ENCODE results near the gene FOXP1. TPM values are rescaled to one million over a fixed set of nuclear protein-coding genes. Genes with fewer than 3 reads are reported as not detected.

The FOXP1 gene
- total and polyA plus RNA-seq, 7 experiments from 2014 or later, result 104 to 537 (median 444) TPM

DNA sequence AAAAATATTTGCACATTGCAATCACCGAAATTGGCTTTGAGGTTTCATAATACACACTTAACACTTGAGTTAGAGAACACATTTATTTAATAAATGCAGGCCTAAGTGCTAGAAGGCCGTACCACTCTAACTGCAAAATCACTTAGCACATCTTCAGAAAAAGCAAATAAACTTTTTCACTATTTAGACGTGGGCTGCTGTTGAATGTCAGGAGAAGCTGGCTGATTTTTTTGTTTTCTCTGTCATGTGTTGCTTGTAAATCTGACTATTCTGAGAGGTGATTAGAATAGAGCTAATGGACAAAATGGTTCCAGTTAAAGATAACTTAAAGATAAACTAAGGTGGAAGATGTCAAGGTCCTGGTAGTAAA lies 265.1 kb downstream of the FOXP1 start:
- ChIA-PET POLR2A (no interaction called here), CTCF (no interaction called here)
- no peak for DNase-seq
- H3K36me3 ChIP-seq (ENCODE audit: control insufficient read depth in 2 of 3, insufficient read depth in 3 of 3, low read length in 3 of 3), result no peaks in the 10 kb centered on the region
- no peaks in the 10 kb centered on the region for H3K9me3 ChIP-seq (ENCODE audit: control insufficient read depth in 2 of 3, low read length in 3 of 3)
- no peak for ATAC-seq
- intact Hi-C loops (cut with micrococcal nuclease), result loop anchor here in 1 of 2 donors (1.0 to 2.0 kb wide), 2 partner anchors 8 to 14 kb away; no protein-coding TSS in a partner anchor
- peaks cover 0 to 3% (median 0%) of the 10 kb centered on the region in 5 donors for H3K27me3 Mint-ChIP-seq
- H3K4me3 ChIP-seq (ENCODE audit: low read length), result no peak overlapping the region
- H3K36me3 Mint-ChIP-seq, result peaks cover 2 to 14% (median 8%) of the 10 kb centered on the region in 5 donors
- no peak overlapping the region for H3K27ac ChIP-seq (ENCODE audit: low read depth, low read length)
- peaks cover 0 to 3% (median 0%) of the 10 kb centered on the region in 11 donors for H3K9me3 Mint-ChIP-seq
- peaks cover 0 to 39% of the 10 kb centered on the region in 2 donors for H3K4me1 ChIP-seq (ENCODE audit: control insufficient read depth in 2 of 2, insufficient read depth in 2 of 2, low read length in 2 of 2)
- peak overlapping the region in 4 of 9 donors; percentile 24 to 51 (median 34) for H3K27ac Mint-ChIP-seq
- H3K4me3 Mint-ChIP-seq, result peak overlapping the region in 2 of 10 donors; percentile 20 to 47
- peaks cover 3 to 43% (median 36%) of the 10 kb centered on the region in 7 donors for H3K4me1 Mint-ChIP-seq
- H3K27me3 ChIP-seq (ENCODE audit: control insufficient read depth in 2 of 2, insufficient read depth in 2 of 2, low read length in 2 of 2), result no peaks in the 10 kb centered on the region

DNA sequence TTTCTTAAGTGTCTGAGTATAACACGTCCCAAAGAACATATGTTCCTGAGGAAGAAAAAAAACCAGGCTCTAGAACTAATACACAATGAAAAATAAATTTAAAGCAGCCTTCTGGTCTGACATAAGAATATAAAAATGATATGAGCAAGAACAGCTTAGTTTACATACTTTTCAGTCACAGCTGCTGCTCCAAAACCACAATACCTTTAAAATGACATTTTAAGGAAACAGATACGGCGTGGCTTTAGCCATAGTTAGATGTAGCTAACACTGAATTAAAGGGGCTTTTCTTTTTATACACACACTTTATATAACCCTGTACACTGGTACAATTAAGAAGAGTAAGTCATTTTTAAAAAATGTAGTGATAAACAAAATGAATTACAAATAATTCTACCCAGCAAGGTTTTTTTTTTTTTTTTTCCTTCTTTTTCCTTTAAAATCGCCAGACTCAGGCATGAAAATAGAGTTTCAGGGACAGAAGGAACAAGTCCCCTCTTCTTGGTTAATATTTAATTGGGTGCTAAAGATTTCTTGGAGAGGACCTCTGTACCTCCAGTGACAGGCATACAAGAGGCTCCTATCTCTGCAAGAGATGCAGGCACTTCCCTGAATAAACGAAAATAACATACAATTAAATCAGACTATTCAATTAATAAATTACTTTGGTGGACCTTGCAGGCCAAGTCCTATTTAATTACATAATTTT lies 265.6 kb downstream of the FOXP1 start:
- peaks cover 3 to 43% (median 34%) of the 10 kb centered on the region in 7 donors for H3K4me1 Mint-ChIP-seq
- H3K9me3 Mint-ChIP-seq, result no peaks in the 10 kb centered on the region
- no peak for ATAC-seq
- H3K36me3 ChIP-seq (ENCODE audit: control insufficient read depth in 2 of 3, insufficient read depth in 3 of 3, low read length in 3 of 3), result no peaks in the 10 kb centered on the region
- H3K27me3 Mint-ChIP-seq, result peaks cover 0 to 3% (median 0%) of the 10 kb centered on the region in 5 donors
- H3K4me3 ChIP-seq (ENCODE audit: low read length), result no peak overlapping the region
- no peak for DNase-seq
- no peaks in the 10 kb centered on the region for H3K27me3 ChIP-seq (ENCODE audit: control insufficient read depth in 2 of 2, insufficient read depth in 2 of 2, low read length in 2 of 2)
- H3K4me1 ChIP-seq (ENCODE audit: control insufficient read depth in 2 of 2, insufficient read depth in 2 of 2, low read length in 2 of 2), result peaks cover 0 to 39% of the 10 kb centered on the region in 2 donors
- H3K4me3 Mint-ChIP-seq, result peak overlapping the region in 7 of 10 donors; percentile 43 to 74 (median 47)
- POLR2A ChIA-PET, result no interaction called here
- intact Hi-C loops (cut with micrococcal nuclease), result loop anchor here in 1 of 2 donors (1.0 to 2.0 kb wide), 3 partner anchors 8 to 15 kb away; no protein-coding TSS in a partner anchor
- peak overlapping the region in 5 of 9 donors; percentile 40 to 94 (median 70) for H3K27ac Mint-ChIP-seq
- CTCF ChIA-PET, result interaction anchor here (0.6 to 0.7 kb wide), 2 partner anchors 165 to 193 kb away, joined by 3 to 4 read pairs; no protein-coding TSS in a partner anchor
- peaks cover 2 to 12% (median 8%) of the 10 kb centered on the region in 5 donors for H3K36me3 Mint-ChIP-seq
- H3K27ac ChIP-seq (ENCODE audit: low read depth, low read length), result peak overlapping the region; percentile 46
- no peaks in the 10 kb centered on the region for H3K9me3 ChIP-seq (ENCODE audit: control insufficient read depth in 2 of 3, low read length in 3 of 3)

DNA sequence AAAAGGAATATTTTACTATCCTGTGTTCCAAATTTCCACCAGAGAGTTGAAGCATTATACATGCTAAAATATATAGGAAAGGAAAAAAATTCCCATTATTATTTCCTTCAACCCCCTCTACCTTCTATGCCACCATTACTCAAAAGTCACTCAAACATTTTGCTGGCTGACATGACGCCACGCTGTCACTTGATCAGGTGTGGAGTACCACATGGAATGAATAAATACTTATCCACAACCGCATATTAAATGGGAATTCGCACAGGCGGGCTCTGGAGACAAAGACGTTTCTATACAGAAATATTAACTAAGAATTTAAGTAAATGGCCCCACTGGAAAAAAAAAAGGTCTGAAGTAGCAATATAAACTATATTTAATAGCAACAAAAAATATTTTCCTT lies 266.4 kb downstream of the FOXP1 start:
- ChIA-PET POLR2A (no interaction called here), CTCF (no interaction called here)
- H3K27ac Mint-ChIP-seq, result peak overlapping the region in 5 of 9 donors; percentile 40 to 94 (median 88)
- Histone ChIP-seq H3K27me3 (ENCODE audit: control insufficient read depth in 2 of 2, insufficient read depth in 2 of 2, low read length in 2 of 2) (no peaks in the 10 kb centered on the region), H3K4me3 (ENCODE audit: low read length) (no peak overlapping the region), H3K9me3 (ENCODE audit: control insufficient read depth in 2 of 3, low read length in 3 of 3) (no peaks in the 10 kb centered on the region), H3K36me3 (ENCODE audit: control insufficient read depth in 2 of 3, insufficient read depth in 3 of 3, low read length in 3 of 3) (no peaks in the 10 kb centered on the region), H3K4me1 (ENCODE audit: control insufficient read depth in 2 of 2, insufficient read depth in 2 of 2, low read length in 2 of 2) (peaks cover 0 to 43% of the 10 kb centered on the region in 2 donors), H3K27ac (ENCODE audit: low read depth, low read length) (peak overlapping the region; percentile 46)
- peak overlapping the region in 2 of 10 donors; percentile 34 to 47 for H3K4me3 Mint-ChIP-seq
- peaks cover 3 to 44% (median 34%) of the 10 kb centered on the region in 7 donors for H3K4me1 Mint-ChIP-seq
- DNase-seq, result no peak
- peaks cover 0 to 3% (median 0%) of the 10 kb centered on the region in 5 donors for H3K27me3 Mint-ChIP-seq
- ATAC-seq, result no peak
- intact Hi-C loops (cut with micrococcal nuclease), result loop anchor here in 1 of 2 donors (1.0 kb wide), 1 partner anchor 12 kb away; no protein-coding TSS in a partner anchor
- H3K36me3 Mint-ChIP-seq, result peaks cover 0 to 10% (median 4%) of the 10 kb centered on the region in 5 donors
- no peaks in the 10 kb centered on the region for H3K9me3 Mint-ChIP-seq

DNA sequence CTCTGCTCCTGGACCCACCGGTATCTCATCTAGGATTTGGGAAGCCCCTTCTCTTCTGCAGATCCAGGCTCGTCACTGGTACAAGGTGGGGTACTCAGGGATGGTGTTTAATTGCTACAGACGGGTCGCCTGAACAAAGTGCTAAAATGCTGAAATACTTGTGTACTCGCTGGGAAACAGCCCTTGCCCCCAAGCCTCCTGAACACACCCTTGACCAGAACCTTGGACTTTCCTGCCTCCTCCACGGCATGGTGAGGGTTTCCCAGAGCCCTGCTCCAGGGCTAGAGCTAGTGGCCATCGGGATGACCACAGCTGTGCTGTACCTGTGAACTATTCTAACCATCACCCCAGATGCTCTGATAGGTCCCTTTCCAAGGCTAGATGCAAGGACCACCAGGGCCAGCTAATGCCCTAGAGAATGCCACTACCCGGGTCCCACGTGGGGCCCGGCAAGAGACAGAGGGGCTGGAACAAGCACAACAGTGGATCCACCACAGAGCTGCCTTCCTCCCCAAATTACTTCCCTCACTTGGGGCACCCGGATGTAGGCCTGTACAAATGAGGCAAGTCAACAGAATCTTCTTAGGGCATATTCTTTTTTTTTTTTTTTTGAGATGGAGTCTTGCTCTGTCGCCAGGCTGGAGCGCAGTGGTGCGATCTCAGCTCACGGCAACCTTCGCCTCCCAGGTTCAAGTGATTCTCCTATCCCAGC lies 267.3 kb downstream of the FOXP1 start:
- no peaks in the 10 kb centered on the region for H3K9me3 Mint-ChIP-seq
- peaks cover 0 to 3% (median 0%) of the 10 kb centered on the region in 5 donors for H3K27me3 Mint-ChIP-seq
- Histone ChIP-seq H3K27ac (ENCODE audit: low read depth, low read length) (peak overlapping the region; percentile 34), H3K27me3 (ENCODE audit: control insufficient read depth in 2 of 2, insufficient read depth in 2 of 2, low read length in 2 of 2) (no peaks in the 10 kb centered on the region), H3K4me3 (ENCODE audit: low read length) (no peak overlapping the region), H3K9me3 (ENCODE audit: control insufficient read depth in 2 of 3, low read length in 3 of 3) (no peaks in the 10 kb centered on the region), H3K36me3 (ENCODE audit: control insufficient read depth in 2 of 3, insufficient read depth in 3 of 3, low read length in 3 of 3) (no peaks in the 10 kb centered on the region), H3K4me1 (ENCODE audit: control insufficient read depth in 2 of 2, insufficient read depth in 2 of 2, low read length in 2 of 2) (peaks cover 0 to 50% of the 10 kb centered on the region in 2 donors)
- H3K36me3 Mint-ChIP-seq, result peaks cover 0 to 10% (median 5%) of the 10 kb centered on the region in 5 donors
- ChIA-PET CTCF (no interaction called here), POLR2A (interaction anchor here (1.5 kb wide), 1 partner anchor 16 kb away, joined by 3 read pairs; no protein-coding TSS in a partner anchor)
- H3K27ac Mint-ChIP-seq, result peak overlapping the region in 5 of 9 donors; percentile 40 to 94 (median 89)
- DNase-seq, result peak in 2 of 9 donors; percentile 27 to 32
- peaks cover 7 to 49% (median 36%) of the 10 kb centered on the region in 7 donors for H3K4me1 Mint-ChIP-seq
- H3K4me3 Mint-ChIP-seq, result peak overlapping the region in 5 of 10 donors; percentile 14 to 50 (median 32)
- intact Hi-C loops (cut with micrococcal nuclease), result no loop called here
- ATAC-seq, result peak; percentile 24

DNA sequence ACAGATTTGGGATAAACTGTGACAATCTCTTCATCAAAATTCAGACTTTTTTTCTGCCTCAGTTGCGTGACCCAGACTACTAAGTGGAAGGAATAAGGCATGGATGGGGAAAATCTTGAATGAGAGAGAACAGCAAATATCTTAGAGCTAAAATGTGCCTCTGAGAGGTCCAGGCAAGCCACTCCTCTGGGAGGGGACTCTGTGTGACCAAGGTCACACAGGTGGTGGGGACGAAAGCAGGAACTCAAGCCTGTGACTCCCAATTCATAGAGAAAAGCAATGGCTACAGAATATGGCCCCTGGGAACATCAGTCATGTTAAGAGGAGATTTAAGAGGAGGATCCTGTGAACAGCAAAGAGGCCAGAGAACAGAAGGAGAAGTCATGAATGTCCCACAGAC lies 268.1 kb downstream of the FOXP1 start:
- Histone ChIP-seq H3K27me3 (ENCODE audit: control insufficient read depth in 2 of 2, insufficient read depth in 2 of 2, low read length in 2 of 2) (no peaks in the 10 kb centered on the region), H3K36me3 (ENCODE audit: control insufficient read depth in 2 of 3, insufficient read depth in 3 of 3, low read length in 3 of 3) (no peaks in the 10 kb centered on the region), H3K4me3 (ENCODE audit: low read length) (no peak overlapping the region), H3K9me3 (ENCODE audit: control insufficient read depth in 2 of 3, low read length in 3 of 3) (no peaks in the 10 kb centered on the region), H3K27ac (ENCODE audit: low read depth, low read length) (peak overlapping the region; percentile 31), H3K4me1 (ENCODE audit: control insufficient read depth in 2 of 2, insufficient read depth in 2 of 2, low read length in 2 of 2) (peaks cover 0 to 55% of the 10 kb centered on the region in 2 donors)
- peaks cover 0 to 3% (median 0%) of the 10 kb centered on the region in 5 donors for H3K27me3 Mint-ChIP-seq
- ChIA-PET CTCF (interaction anchor here (0.9 kb wide), 1 partner anchor 26 kb away, joined by 4 read pairs; no protein-coding TSS in a partner anchor), POLR2A (interaction anchor here (1.2 to 1.5 kb wide), 2 partner anchors 10 to 15 kb away, joined by 3 read pairs; no protein-coding TSS in a partner anchor)
- ATAC-seq (no peak), DNase-seq (no peak)
- no peaks in the 10 kb centered on the region for H3K9me3 Mint-ChIP-seq
- H3K4me3 Mint-ChIP-seq, result peak overlapping the region in 5 of 10 donors; percentile 1 to 42 (median 27)
- H3K4me1 Mint-ChIP-seq, result peaks cover 7 to 54% (median 42%) of the 10 kb centered on the region in 7 donors
- intact Hi-C loops (cut with micrococcal nuclease), result no loop called here
- H3K27ac Mint-ChIP-seq, result peak overlapping the region in 5 of 9 donors; percentile 69 to 94 (median 89)
- H3K36me3 Mint-ChIP-seq, result peaks cover 0 to 11% (median 5%) of the 10 kb centered on the region in 5 donors

DNA sequence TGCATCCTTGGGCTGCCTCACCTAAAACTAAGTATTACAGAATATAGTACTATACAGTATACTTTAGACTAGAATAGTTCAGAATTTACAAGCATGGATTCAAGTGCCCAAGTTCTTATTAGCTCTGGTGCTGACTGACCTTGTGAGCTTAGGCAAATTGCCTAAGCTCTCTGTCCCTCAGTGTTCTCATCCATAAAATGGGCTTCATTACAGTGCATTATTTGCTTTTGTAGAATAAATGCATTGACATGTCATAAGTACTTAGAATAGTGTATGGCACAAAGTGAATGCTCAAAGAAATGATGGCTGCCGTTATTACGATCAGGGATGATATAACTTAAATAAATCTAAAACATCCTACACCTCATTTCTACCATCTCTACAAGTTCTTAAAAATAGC lies 269.7 kb downstream of the FOXP1 start:
- Mint-ChIP-seq H3K27me3 (peaks cover 0 to 14% (median 0%) of the 10 kb centered on the region in 5 donors), H3K27ac (peak overlapping the region in 5 of 9 donors; percentile 36 to 76 (median 59)), H3K9me3 (no peaks in the 10 kb centered on the region), H3K4me3 (peak overlapping the region in 1 of 10 donors; percentile 28), H3K36me3 (peaks cover 0 to 12% (median 5%) of the 10 kb centered on the region in 5 donors), H3K4me1 (peaks cover 19 to 70% (median 58%) of the 10 kb centered on the region in 7 donors)
- DNase-seq (no peak), ATAC-seq (no peak)
- no peaks in the 10 kb centered on the region for H3K36me3 ChIP-seq (ENCODE audit: control insufficient read depth in 2 of 3, insufficient read depth in 3 of 3, low read length in 3 of 3)
- POLR2A ChIA-PET, result interaction anchor here (1.0 to 1.1 kb wide), 2 partner anchors 130 to 176 kb away, joined by 3 read pairs; no protein-coding TSS in a partner anchor
- H3K4me1 ChIP-seq (ENCODE audit: control insufficient read depth in 2 of 2, insufficient read depth in 2 of 2, low read length in 2 of 2), result peaks cover 8 to 64% of the 10 kb centered on the region in 2 donors
- intact Hi-C loops (cut with micrococcal nuclease), result no loop called here
- H3K27ac ChIP-seq (ENCODE audit: low read depth, low read length), result no peak overlapping the region
- no peaks in the 10 kb centered on the region for H3K9me3 ChIP-seq (ENCODE audit: control insufficient read depth in 2 of 3, low read length in 3 of 3)
- CTCF ChIA-PET, result interaction anchor here (0.6 to 1.5 kb wide), 2 partner anchors 22 to 200 kb away, joined by 3 to 5 read pairs; no protein-coding TSS in a partner anchor
- H3K4me3 ChIP-seq (ENCODE audit: low read length), result no peak overlapping the region
- H3K27me3 ChIP-seq (ENCODE audit: control insufficient read depth in 2 of 2, insufficient read depth in 2 of 2, low read length in 2 of 2), result no peaks in the 10 kb centered on the region

Data from naive thymus-derived CD4-positive, alpha-beta T cell (primary cell).